H1 (cell line): ENCODE results near the gene TCF25. TPM values are rescaled to one million over a fixed set of nuclear protein-coding genes. Genes with fewer than 3 reads are reported as not detected.

Experiments used
- CTCF ChIA-PET: fragments of 300-600 bp; sonication (Branson Sonifier 250); formaldehyde crosslinking; loops from one replicate; lab custom pipeline; 2021; ENCODE audit not compliant: partially characterized antibody; lab: Charles Lee
- POLR2A ChIA-PET: fragments of 300-600 bp; sonication (Branson Sonifier 250); formaldehyde crosslinking; loops from one replicate; lab custom pipeline; 2021; ENCODE audit warnings: inconsistent platforms; ENCODE audit not compliant: partially characterized antibody; lab: Charles Lee
- DNase-seq, 2 experiments: peaks; one replicate each; pipeline versions ENCODE4 v3.0.0 to v3.0.0-alpha.2; 2010 to 2022; ENCODE audit warnings: low spot score in 2 of 2, low read depth in 1 of 2, mixed read lengths in 1 of 2
- FAIRE-seq: peaks from 2 replicates; lab custom pipeline; 2011; peaks lifted over from hg19 to GRCh38; lab: Jason Lieb, UNC
- H2AFZ ChIP-seq: 2 replicates; pipeline ENCODE4 v1.8.1; 2012; ENCODE audit warnings: low read length, inconsistent platforms
- H2AK5ac ChIP-seq: 2 replicates; pipeline ENCODE4 v1.6.1; 2013; ENCODE audit warnings: low read depth, low read length
- H2BK120ac ChIP-seq: replicated peaks from 2 replicates; pipeline ENCODE3; 2013; ENCODE audit warnings: low read depth, low read length, inconsistent platforms
- H2BK12ac ChIP-seq: 2 replicates; pipeline ENCODE4 v1.6.1; 2013; ENCODE audit warnings: low read depth, low read length
- H2BK15ac ChIP-seq: 2 replicates; pipeline ENCODE4 v1.6.1; 2013; ENCODE audit warnings: low read length
- H2BK20ac ChIP-seq: 2 replicates; pipeline ENCODE4 v1.6.1; 2013; ENCODE audit warnings: low read length
- H2BK5ac ChIP-seq: 2 replicates; pipeline ENCODE4 v1.6.1; 2013; ENCODE audit warnings: low read depth, low read length
- H3K14ac ChIP-seq: 2 replicates; pipeline ENCODE4 v1.6.1; 2013; ENCODE audit warnings: inconsistent platforms; ENCODE audit not compliant: insufficient read length
- H3K18ac ChIP-seq: 2 replicates; pipeline ENCODE4 v1.6.1; 2013; ENCODE audit warnings: low read length; ENCODE audit errors: extremely low read depth
- H3K23ac ChIP-seq: 2 replicates; pipeline ENCODE4 v1.6.1; 2013; ENCODE audit warnings: inconsistent platforms; ENCODE audit not compliant: insufficient read length
- H3K23me2 ChIP-seq: 2 replicates; pipeline ENCODE4 v1.6.1; 2013; ENCODE audit warnings: low read depth, low read length
- H3K27ac ChIP-seq: 2 replicates; pipeline ENCODE4 v1.6.1; 2011; ENCODE audit warnings: low read depth, low read length, inconsistent platforms
- H3K27me3 ChIP-seq, 4 experiments: replicated peaks in 1 of 4; 1 replicate in 1 of 4; 2 replicates in 3 of 4; pipeline versions ENCODE4 v1.6.1 to v1.8.1; 2011 to 2013; ENCODE audit warnings: low read length in 3 of 4, mild to moderate bottlenecking in 3 of 4, inconsistent platforms in 2 of 4, mixed read lengths in 2 of 4, moderate library complexity in 1 of 4; ENCODE audit not compliant: control insufficient read depth in 3 of 4, insufficient read depth in 3 of 4; ENCODE audit errors: extremely low read depth in 1 of 4
- H3K36me3 ChIP-seq, 4 experiments: 2 replicates each; pipeline versions ENCODE4 v1.6.1 to v1.8.1; 2011 to 2013; ENCODE audit warnings: mild to moderate bottlenecking in 4 of 4, low read length in 3 of 4, moderate library complexity in 2 of 4, control low read depth in 1 of 4, inconsistent platforms in 1 of 4; ENCODE audit not compliant: insufficient read depth in 4 of 4, control insufficient read depth in 2 of 4
- H3K4ac ChIP-seq: replicated peaks from 2 replicates; pipeline ENCODE3; 2013; ENCODE audit warnings: low read length, low read depth, mixed read lengths, inconsistent platforms; ENCODE audit not compliant: insufficient read length
- H3K4me1 ChIP-seq, 4 experiments: replicated peaks in 1 of 4; 1 replicate in 1 of 4; 2 replicates in 3 of 4; pipeline versions ENCODE4 v1.6.1 to v1.8.1; 2011 to 2013; ENCODE audit warnings: low read length in 3 of 4, inconsistent platforms in 2 of 4, mixed read lengths in 1 of 4; ENCODE audit not compliant: insufficient read depth in 4 of 4, control insufficient read depth in 3 of 4
- H3K4me2 ChIP-seq, 2 experiments: 2 replicates each; pipeline versions ENCODE4 v1.6.1 to v1.8.1; 2011 to 2013; ENCODE audit warnings: low read depth in 2 of 2, low read length in 2 of 2, control low read depth in 1 of 2, inconsistent platforms in 1 of 2, mild to moderate bottlenecking in 1 of 2; ENCODE audit not compliant: insufficient read depth in 1 of 2
- H3K4me3 ChIP-seq, 4 experiments: fragments of 200-600, 300-600 bp in 1 of 4; sonication (generic), shearing (Covaris generic), sonication (Bioruptor Twin) in 1 of 4; 2 replicates each; pipeline versions ENCODE4 v1.5.1 to v1.8.1; 2011 to 2016; ENCODE audit warnings: low read length in 4 of 4, low read depth in 3 of 4, control low read depth in 2 of 4, inconsistent platforms in 2 of 4, mild to moderate bottlenecking in 2 of 4, mixed read lengths in 1 of 4, moderate library complexity in 1 of 4; ENCODE audit not compliant: insufficient read depth in 2 of 4; ENCODE audit errors: extremely low read depth in 1 of 4
- H3K56ac ChIP-seq: replicated peaks from 2 replicates; pipeline ENCODE3; 2013; ENCODE audit warnings: low read depth, mild to moderate bottlenecking, mixed read lengths, low read length, inconsistent platforms; ENCODE audit not compliant: insufficient read length
- H3K79me1 ChIP-seq: 2 replicates; pipeline ENCODE4 v1.6.1; 2013; ENCODE audit warnings: low read depth, low read length, control low read depth
- H3K79me2 ChIP-seq, 2 experiments: 2 replicates each; pipeline versions ENCODE4 v1.6.1 to v1.8.1; 2012 to 2013; ENCODE audit warnings: low read length in 2 of 2, mild to moderate bottlenecking in 2 of 2, inconsistent platforms in 1 of 2; ENCODE audit not compliant: insufficient read depth in 2 of 2, control insufficient read depth in 1 of 2
- H3K9ac ChIP-seq, 4 experiments: replicated peaks in 1 of 4; 1 replicate in 1 of 4; 2 replicates in 3 of 4; pipeline versions ENCODE4 v1.6.1 to v1.8.1; 2011 to 2013; ENCODE audit warnings: low read depth in 3 of 4, low read length in 3 of 4, control low read depth in 2 of 4, mild to moderate bottlenecking in 2 of 4, moderate library complexity in 2 of 4, inconsistent platforms in 1 of 4; ENCODE audit errors: extremely low read depth in 1 of 4
- H3K9me3 ChIP-seq, 2 experiments: 2 replicates each; pipeline versions ENCODE4 v1.6.1 to v1.8.1; 2012 to 2013; ENCODE audit warnings: mild to moderate bottlenecking in 2 of 2, moderate library complexity in 2 of 2, control low read depth in 1 of 2, inconsistent platforms in 1 of 2, low read depth in 1 of 2, low read length in 1 of 2, mixed read lengths in 1 of 2; ENCODE audit not compliant: insufficient read depth in 2 of 2
- H4K20me1 ChIP-seq, 2 experiments: replicated peaks in 1 of 2; 2 replicates each; pipeline versions ENCODE3 to v1.8.1; 2011 to 2013; ENCODE audit warnings: inconsistent platforms in 2 of 2, low read length in 2 of 2, mild to moderate bottlenecking in 1 of 2; ENCODE audit not compliant: insufficient read depth in 2 of 2, control insufficient read depth in 1 of 2
- H4K5ac ChIP-seq: 2 replicates; pipeline ENCODE4 v1.6.1; 2013; ENCODE audit warnings: low read length, low read depth, mixed read lengths, inconsistent platforms; ENCODE audit not compliant: insufficient read length
- H4K8ac ChIP-seq: 2 replicates; pipeline ENCODE4 v1.8.0; 2013; ENCODE audit warnings: mild to moderate bottlenecking, moderate library complexity, low read length, inconsistent platforms; ENCODE audit not compliant: insufficient read depth; ENCODE audit errors: extremely low read depth
- H4K91ac ChIP-seq: replicated peaks from 2 replicates; pipeline ENCODE3; 2013; ENCODE audit warnings: low read length, mixed read lengths, inconsistent platforms; ENCODE audit not compliant: insufficient read length
- ASH2L ChIP-seq: fragments of 200-600, 300-600 bp; sonication (generic); IDR thresholded peaks from one replicate; pipeline ENCODE4 v1.7.1; 2017; ENCODE audit warnings: low read length
- CREB1 ChIP-seq: IDR thresholded peaks from 2 replicates; pipeline ENCODE4 v1.6.1; 2012; ENCODE audit warnings: inconsistent platforms
- EZH2 ChIP-seq: fragments of 200-600 bp; sonication (generic); IDR thresholded peaks from 2 replicates; pipeline ENCODE4 v1.7.1; 2012; ENCODE audit warnings: low read depth, mild to moderate bottlenecking, moderate library complexity, low read length, inconsistent platforms; ENCODE audit not compliant: severe bottlenecking
- KDM4A ChIP-seq: IDR thresholded peaks from one replicate; pipeline ENCODE4 v1.7.1; 2012; ENCODE audit warnings: low read depth, mild to moderate bottlenecking, moderate library complexity, low read length, inconsistent platforms; ENCODE audit not compliant: severe bottlenecking
- SIN3A ChIP-seq, 2 experiments: IDR thresholded peaks in 1 of 2; conservative IDR thresholded peaks in 1 of 2; 2 replicates each; pipeline ENCODE4 v1.6.1; 2011 to 2012; ENCODE audit warnings: low read length in 2 of 2, improper control_type of control experiment in 1 of 2, low read depth in 1 of 2, mild to moderate bottlenecking in 1 of 2
- WGBS, 2 experiments: shearing (Covaris generic) in 1 of 2; methylation state at CpG; one replicate each; pipeline versions ENCODE4 v1.1.6 to v1.1.7; 2013 to 2015; ENCODE audit warnings: low lambda C conversion rate in 2 of 2, mixed read lengths in 2 of 2, inconsistent platforms in 1 of 2, low coverage in 1 of 2, missing lambda C conversion rate in 1 of 2; ENCODE audit not compliant: insufficient replicate concordance in 2 of 2, insufficient coverage in 1 of 2, insufficient read length in 1 of 2; ENCODE audit errors: extremely low coverage in 1 of 2, missing lambda C conversion rate in 1 of 2; 5-methylcytosine and 5-hydroxymethylcytosine counted together
- polyA plus RNA-seq, 7 experiments: library from polyadenylated mRNA; depleted of rRNA in 3 of 7; stranded (reverse) in 5 of 7; unstranded in 2 of 7; fragments of >200 nt in 5 of 7; fragments of 200-250 nt in 2 of 7; gene quantifications; 1 replicate in 5 of 7; 2 replicates in 1 of 7; 4 replicates in 1 of 7; pipeline versions ENCODE4 v1.2.1 to v1.2.3, GENCODE V29; 2011 to 2013; ENCODE audit warnings: missing spikeins in 2 of 7, mixed read lengths in 2 of 7
- total RNA-seq: library from RNA; stranded (reverse); fragmentation: NEBNext Ultra II Directional; extraction: Animal tissue kit (Norgen Biotek cat#: 25700); gene quantifications from 2 replicates; pipeline ENCODE4 v1.2.1, GENCODE V29; 2021
- TF ChIP-seq, protein P1 (sequence below): IDR thresholded peaks from 2 replicates; pipeline ENCODE4 v1.6.1; 2012; ENCODE audit warnings: inconsistent platforms

The TCF25 gene
- total and polyA plus RNA-seq, 2 of the 8 experiments (the other 6 are each of a cell fraction or from before 2014, with no cell fraction given), result 78.1 to 102 TPM

- peak overlapping the region; percentile 73 to 90 for H3K4me2 ChIP-seq
- peak overlapping the region; percentile 59 for H3K56ac ChIP-seq
- 0 out of 4 replicates have a peak, but pooled peaks of 1 of the 2 experiments have one; percentile 36 for TF ChIP-seq SIN3A (conservative IDR thresholded peaks at IDR 0.05 in 1 of 2, IDR thresholded peaks at IDR 0.05 in 1 of 2; ENCODE audit: low read depth in 1 of 2, low read length in 2 of 2)
- TF ChIP-seq KDM4A, result peak; percentile 59
- no peak for TF ChIP-seq EZH2
- peak; percentile 3; the same call in 1 of the 2 replicates for TF ChIP-seq CREB1
- peak; percentile 50 for TF ChIP-seq ASH2L
- TF ChIP-seq, protein P1, sequence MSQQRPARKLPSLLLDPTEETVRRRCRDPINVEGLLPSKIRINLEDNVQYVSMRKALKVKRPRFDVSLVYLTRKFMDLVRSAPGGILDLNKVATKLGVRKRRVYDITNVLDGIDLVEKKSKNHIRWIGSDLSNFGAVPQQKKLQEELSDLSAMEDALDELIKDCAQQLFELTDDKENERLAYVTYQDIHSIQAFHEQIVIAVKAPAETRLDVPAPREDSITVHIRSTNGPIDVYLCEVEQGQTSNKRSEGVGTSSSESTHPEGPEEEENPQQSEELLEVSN, result 0 out of 2 replicates have a peak, but pooled peaks have one; percentile 19
- TF ChIP-seq, all 59 proteins: peak for 5
- 18% methylated on average over 34 of the region's 43 CpGs; no CpG with 5 or more reads in 1 of the 2 experiments for WGBS, 2 experiments
- no peak overlapping the region for H2BK120ac ChIP-seq
- H3K4ac ChIP-seq, result peak overlapping the region; percentile 98
- no peak for FAIRE-seq
- H3K9ac ChIP-seq, result peak overlapping the region in 2 of 4 experiments; percentile 25 to 40; a peak in 3 of 7 replicates
- no peak overlapping the region for H2BK20ac ChIP-seq
- no peaks in the 10 kb centered on the region for H3K79me2 ChIP-seq
- ChIA-PET CTCF (interaction anchor here (1.1 to 2.8 kb wide), 4 partner anchors 10 to 36 kb away, joined by 4 to 13 read pairs (median 6); no protein-coding TSS in a partner anchor), POLR2A (interaction anchor here (0.6 to 4.4 kb wide), 10 partner anchors 10 to 110 kb away, joined by 3 to 34 read pairs (median 4); partner anchors contain the start of genes FANCA, TCF25 and TUBB3)
- no peaks in the 10 kb centered on the region for H3K36me3 ChIP-seq
- H3K18ac ChIP-seq, result no peak overlapping the region
- no peaks in the 10 kb centered on the region for H3K9me3 ChIP-seq
- H3K14ac ChIP-seq, result no peak overlapping the region
- DNase-seq, result peak in 1 of 2 experiments; percentile 84
- 0 out of 2 replicates have a peak overlapping the region, but pooled peaks have one; percentile 50 for H2AFZ ChIP-seq
- H4K91ac ChIP-seq, result no peak overlapping the region
- peak overlapping the region; percentile 15; the same call in 1 of the 2 replicates for H2BK5ac ChIP-seq
- peak overlapping the region; percentile 73 for H4K5ac ChIP-seq
- H4K20me1 ChIP-seq, result peaks cover 2 to 8% of the 10 kb centered on the region in 2 experiments
- no peak overlapping the region for H4K8ac ChIP-seq
- no peak overlapping the region for H2AK5ac ChIP-seq
- H3K4me1 ChIP-seq, result peaks cover 0 to 13% (median 5%) of the 10 kb centered on the region in 4 experiments; a peak in 5 of 7 replicates
- H3K23me2 ChIP-seq, result peaks cover 6% of the 10 kb centered on the region; the same call in 1 of the 2 replicates
- H3K23ac ChIP-seq, result no peak overlapping the region
- H3K27ac ChIP-seq, result no peak overlapping the region
- peak overlapping the region; percentile 42 to 83 (median 63) for H3K4me3 ChIP-seq
- H3K79me1 ChIP-seq, result peaks cover 2% of the 10 kb centered on the region; the same call in 1 of the 2 replicates
- no peak overlapping the region for H2BK15ac ChIP-seq
- H2BK12ac ChIP-seq, result peak overlapping the region; percentile 35; the same call in 1 of the 2 replicates
- H3K27me3 ChIP-seq, result no peaks in the 10 kb centered on the region
These were observed 45.8 kb upstream of the TCF25 start for GRCh38 chr16:89827383-89828198.
